Gastroesophageal sphincter (tissue), 4 donors: ENCODE results near the gene PTPRN2. TPM values are rescaled to one million over a fixed set of nuclear protein-coding genes. Genes with fewer than 3 reads are reported as not detected.

Source experiments
- ATAC-seq: fragments of 150-250 bp; one replicate; pipeline ENCODE4 v1.9.1; 2016; ENCODE audit warnings: mild to moderate bottlenecking, moderate library complexity
- H3K27ac ChIP-seq, 4 donors: fragments of 200-600 bp; sonication (generic) in 3 of 4; 1 replicate in 3 of 4; 2 replicates in 1 of 4; pipeline ENCODE4 v1.5.1; 2016 to 2019
- H3K27me3 ChIP-seq: fragments of 200-600 bp; sonication (generic); one replicate; pipeline ENCODE4 v1.5.1; 2019
- H3K36me3 ChIP-seq, 2 donors: fragments of 200-600 bp; sonication (generic); one replicate each; pipeline ENCODE4 v1.5.1; 2019; ENCODE audit warnings: control low read depth in 1 of 2
- H3K4me1 ChIP-seq, 3 donors: fragments of 200-600 bp; sonication (generic); 1 replicate in 2 of 3; 2 replicates in 1 of 3; pipeline ENCODE4 v1.5.1; 2016 to 2019; ENCODE audit warnings: control low read depth in 2 of 3
- H3K4me3 ChIP-seq, 2 donors: fragments of 200-600 bp; sonication (generic); one replicate each; pipeline ENCODE4 v1.5.1; 2019; ENCODE audit warnings: mild to moderate bottlenecking in 1 of 2, moderate library complexity in 1 of 2
- H3K9me3 ChIP-seq, 3 donors: fragments of 200-600 bp; sonication (generic); one replicate each; pipeline ENCODE4 v1.5.1; 2017 to 2019; ENCODE audit warnings: control low read depth in 2 of 3
- EP300 ChIP-seq: sonication (generic); formaldehyde crosslinking; IDR thresholded peaks from one replicate; pipeline ENCODE4 v1.6.1; 2017; ENCODE audit warnings: antibody characterized with exemption, mild to moderate bottlenecking
- POLR2A ChIP-seq, 2 donors: fragments of 450-650 bp; IDR thresholded peaks; one replicate each; pipeline ENCODE4 v1.6.1; 2017; ENCODE audit warnings: antibody characterized with exemption in 2 of 2, mild to moderate bottlenecking in 2 of 2, moderate library complexity in 1 of 2
- POLR2AphosphoS5 ChIP-seq: sonication (generic); formaldehyde crosslinking; IDR thresholded peaks from one replicate; pipeline ENCODE4 v1.6.1; 2017; ENCODE audit warnings: antibody characterized with exemption
- WGBS, 2 donors: methylation state at CpG; one replicate each; pipeline ENCODE4 v1.1.5; 2018; ENCODE audit warnings: low coverage in 1 of 2; 5-methylcytosine and 5-hydroxymethylcytosine counted together
- total RNA-seq, 4 donors: library from RNA; depleted of rRNA; stranded (reverse); fragments of >200 nt; gene quantifications; one replicate each; pipeline ENCODE4 v1.1.0, GENCODE V29; 2016
- TF ChIP-seq, protein P1 (sequence below), 4 experiments: fragments of 200-600 bp in 2 of 4; fragments of 450-650 bp in 2 of 4; sonication (generic) in 1 of 4; IDR thresholded peaks; one replicate each; pipeline ENCODE4 v1.5.1; 2017 to 2019; ENCODE audit warnings: antibody characterized with exemption in 4 of 4, mild to moderate bottlenecking in 2 of 4, moderate library complexity in 2 of 4

Gene PTPRN2
- total RNA-seq, 4 donors from 2014 or later: 1.7 to 4.7 (median 3.3) TPM

DNA sequence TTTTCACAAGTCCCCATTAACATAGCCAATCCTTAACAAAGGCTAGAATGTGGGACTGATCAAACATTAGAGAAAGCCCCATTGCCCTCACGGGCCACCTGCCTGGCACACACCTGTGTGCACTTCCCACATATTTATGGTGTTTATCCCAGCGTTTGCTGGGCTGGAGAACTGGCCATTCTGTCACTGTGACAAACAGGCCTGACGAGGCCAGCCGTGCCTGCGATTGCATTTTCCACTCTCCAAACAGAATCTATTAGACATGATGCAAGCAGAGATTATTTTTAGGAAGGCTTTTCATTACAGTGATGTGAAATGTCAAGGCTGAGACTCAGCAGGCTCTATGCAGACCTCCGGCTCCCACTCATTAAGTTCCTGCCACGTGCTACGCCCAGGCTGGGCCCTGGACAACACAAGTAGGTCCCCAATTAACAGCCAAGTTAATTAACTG, 20.4 kb downstream of the PTPRN2 start:
- H3K27me3 ChIP-seq: peaks cover 76% of the 10 kb centered on the region
- H3K36me3 ChIP-seq: no peaks in the 10 kb centered on the region
- ATAC-seq: no peak
- H3K27ac ChIP-seq: no peak overlapping the region
- H3K4me1 ChIP-seq: no peaks in the 10 kb centered on the region
- TF ChIP-seq POLR2A (IDR thresholded peaks at IDR 0.05) (no peak), POLR2AphosphoS5 (no peak), EP300 (no peak)
- TF ChIP-seq, protein P1, sequence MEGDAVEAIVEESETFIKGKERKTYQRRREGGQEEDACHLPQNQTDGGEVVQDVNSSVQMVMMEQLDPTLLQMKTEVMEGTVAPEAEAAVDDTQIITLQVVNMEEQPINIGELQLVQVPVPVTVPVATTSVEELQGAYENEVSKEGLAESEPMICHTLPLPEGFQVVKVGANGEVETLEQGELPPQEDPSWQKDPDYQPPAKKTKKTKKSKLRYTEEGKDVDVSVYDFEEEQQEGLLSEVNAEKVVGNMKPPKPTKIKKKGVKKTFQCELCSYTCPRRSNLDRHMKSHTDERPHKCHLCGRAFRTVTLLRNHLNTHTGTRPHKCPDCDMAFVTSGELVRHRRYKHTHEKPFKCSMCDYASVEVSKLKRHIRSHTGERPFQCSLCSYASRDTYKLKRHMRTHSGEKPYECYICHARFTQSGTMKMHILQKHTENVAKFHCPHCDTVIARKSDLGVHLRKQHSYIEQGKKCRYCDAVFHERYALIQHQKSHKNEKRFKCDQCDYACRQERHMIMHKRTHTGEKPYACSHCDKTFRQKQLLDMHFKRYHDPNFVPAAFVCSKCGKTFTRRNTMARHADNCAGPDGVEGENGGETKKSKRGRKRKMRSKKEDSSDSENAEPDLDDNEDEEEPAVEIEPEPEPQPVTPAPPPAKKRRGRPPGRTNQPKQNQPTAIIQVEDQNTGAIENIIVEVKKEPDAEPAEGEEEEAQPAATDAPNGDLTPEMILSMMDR (IDR thresholded peaks at IDR 0.05): no peak
- no peak overlapping the region for H3K4me3 ChIP-seq
- no peaks in the 10 kb centered on the region for H3K9me3 ChIP-seq
- 48 to 80% methylated on average over 1 to 6 of the region's 8 CpGs for WGBS, 2 donors

DNA sequence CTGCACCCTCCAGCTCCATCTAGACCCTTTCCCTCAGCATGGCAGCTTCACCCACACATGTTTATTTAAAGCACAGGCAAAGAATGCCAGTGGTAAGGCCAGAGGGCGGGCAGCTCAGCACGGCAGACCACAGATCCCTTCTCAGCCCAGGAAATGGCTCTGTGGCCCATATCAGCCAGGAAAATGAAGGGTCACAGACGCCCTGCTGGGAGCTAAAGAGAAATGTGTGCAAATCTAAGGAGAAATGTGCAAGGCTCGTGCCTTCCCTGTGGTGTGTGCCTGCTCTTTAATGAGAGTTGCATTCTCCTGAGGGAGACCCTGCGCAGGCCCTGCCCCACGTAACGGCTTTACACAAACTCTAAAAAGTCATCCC, 23.0 kb downstream of the PTPRN2 start:
- Histone ChIP-seq H3K27ac (no peak overlapping the region), H3K4me3 (no peak overlapping the region), H3K9me3 (no peaks in the 10 kb centered on the region), H3K4me1 (no peaks in the 10 kb centered on the region), H3K36me3 (no peaks in the 10 kb centered on the region), H3K27me3 (peaks cover 69% of the 10 kb centered on the region)
- no peak for TF ChIP-seq EP300
- TF ChIP-seq, protein P1 (IDR thresholded peaks at IDR 0.05): no peak
- no peak for TF ChIP-seq POLR2A (IDR thresholded peaks at IDR 0.05)
- TF ChIP-seq POLR2AphosphoS5: no peak
- no peak for ATAC-seq
- WGBS, 2 donors: 36 to 89% methylated on average over 3 to 4 of the region's 7 CpGs

DNA sequence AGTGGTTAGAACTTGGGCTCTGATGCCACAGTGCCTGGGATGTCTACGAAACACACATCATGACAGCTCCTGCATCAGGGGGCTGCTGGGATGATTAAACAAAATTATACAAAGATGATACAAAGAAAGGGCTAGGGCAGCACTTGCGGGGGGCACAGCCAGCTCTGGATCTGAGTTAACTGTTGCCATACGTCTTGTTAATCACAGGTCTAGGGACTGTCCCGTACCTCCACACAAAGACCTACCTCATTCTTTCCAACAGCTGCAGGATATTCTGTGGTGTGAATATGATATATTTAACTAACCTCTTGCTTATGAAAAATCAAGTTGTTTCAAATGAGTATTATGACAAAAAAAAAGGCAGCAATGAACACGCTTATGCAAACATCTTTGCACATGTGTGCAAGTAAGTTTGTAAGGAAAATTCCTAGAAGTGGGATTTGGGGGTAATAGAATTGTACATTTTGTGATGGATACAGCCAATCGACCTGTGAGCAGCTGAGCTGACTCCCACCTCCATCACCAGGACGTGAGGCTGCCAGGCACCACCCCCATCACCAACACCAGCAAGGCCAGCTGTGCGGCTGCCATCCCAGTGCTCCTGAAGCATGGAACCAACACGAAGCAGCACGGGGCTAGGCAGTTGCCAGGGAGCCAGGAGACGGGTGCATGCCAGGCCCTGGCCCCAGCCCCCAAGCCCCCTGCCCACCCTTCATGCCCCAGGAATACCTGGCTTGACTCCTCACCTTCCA, 23.5 kb downstream of the PTPRN2 start:
- ATAC-seq: no peak
- H3K27ac ChIP-seq: no peak overlapping the region
- WGBS, 2 donors: 74 to 81% methylated on average over 6 to 7 of the region's 11 CpGs
- TF ChIP-seq, protein P1 (IDR thresholded peaks at IDR 0.05): no peak
- TF ChIP-seq POLR2AphosphoS5: no peak
- no peak for TF ChIP-seq EP300
- no peak for TF ChIP-seq POLR2A (IDR thresholded peaks at IDR 0.05)
- no peak overlapping the region for H3K4me3 ChIP-seq
- H3K4me1 ChIP-seq: no peaks in the 10 kb centered on the region
- H3K9me3 ChIP-seq: no peaks in the 10 kb centered on the region
- H3K36me3 ChIP-seq: no peaks in the 10 kb centered on the region
- H3K27me3 ChIP-seq: peaks cover 63% of the 10 kb centered on the region

DNA sequence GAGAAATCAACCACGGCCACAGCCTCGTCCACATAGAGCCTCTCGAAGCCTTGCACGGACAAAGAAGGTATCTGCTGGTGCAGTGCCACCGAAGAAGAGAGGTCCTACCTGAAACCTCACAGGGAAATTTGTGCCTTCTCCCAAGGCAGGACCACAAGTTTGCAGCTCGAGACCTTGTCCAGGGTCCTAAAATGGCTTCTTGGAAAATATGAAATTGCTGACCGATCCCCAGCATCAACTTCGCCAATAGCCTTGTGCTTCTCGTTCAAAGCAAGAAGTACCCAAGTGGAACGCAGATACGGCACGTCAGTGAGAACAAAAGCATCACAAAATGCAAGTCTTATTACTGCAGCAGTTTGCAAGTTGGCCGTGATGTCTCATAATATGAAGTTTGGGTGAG, 24.6 kb downstream of the PTPRN2 start:
- Histone ChIP-seq H3K4me3 (no peak overlapping the region), H3K4me1 (no peaks in the 10 kb centered on the region), H3K27me3 (peaks cover 54% of the 10 kb centered on the region), H3K27ac (no peak overlapping the region), H3K9me3 (no peaks in the 10 kb centered on the region), H3K36me3 (no peaks in the 10 kb centered on the region)
- ATAC-seq: no peak
- TF ChIP-seq POLR2AphosphoS5 (no peak), EP300 (no peak), POLR2A (IDR thresholded peaks at IDR 0.05) (no peak)
- TF ChIP-seq, protein P1 (IDR thresholded peaks at IDR 0.05): no peak
- 93% methylated on average over 9 of the region's 13 CpGs; no CpG with 5 or more reads in 1 of the 2 donors for WGBS, 2 donors

GRCh38 chr7:158562517-158562916, 25.1 kb downstream of the PTPRN2 start:
- no peak for ATAC-seq
- Histone ChIP-seq H3K4me3 (no peak overlapping the region), H3K27ac (no peak overlapping the region), H3K27me3 (peaks cover 49% of the 10 kb centered on the region), H3K4me1 (no peaks in the 10 kb centered on the region), H3K36me3 (no peaks in the 10 kb centered on the region), H3K9me3 (no peaks in the 10 kb centered on the region)
- 84 to 100% methylated on average over 1 to 6 of the region's 6 CpGs for WGBS, 2 donors
- TF ChIP-seq POLR2A (IDR thresholded peaks at IDR 0.05): no peak
- no peak for TF ChIP-seq EP300
- TF ChIP-seq, protein P1 (IDR thresholded peaks at IDR 0.05): no peak
- TF ChIP-seq POLR2AphosphoS5: no peak
